Fibroblast of lung (primary cell): ENCODE data around the gene PLAC8. TPM values are rescaled to one million over a fixed set of nuclear protein-coding genes. Genes with fewer than 3 reads are reported as not detected.
"Not testable (repeated sequence)": the region's sequence is repeated elsewhere in the genome, so short reads cannot be mapped to it uniquely, and the experiment has no call there.

Experiments
- DNase-seq, 2 donors: peaks; one replicate each; pipeline versions ENCODE4 v3.0.0 to v3.0.0-alpha.2; 2010; ENCODE audit warnings: low read depth in 2 of 2
- H2AFZ ChIP-seq: 2 replicates; pipeline ENCODE4 v1.5.1; 2012; ENCODE audit warnings: low read length, control low read depth, inconsistent platforms
- H3K27ac ChIP-seq: 2 replicates; pipeline ENCODE4 v1.5.1; 2011; ENCODE audit warnings: low read length, control low read depth; ENCODE audit not compliant: insufficient read depth
- H3K27me3 ChIP-seq: 2 replicates; pipeline ENCODE4 v1.5.1; 2011; ENCODE audit warnings: mild to moderate bottlenecking, low read length; ENCODE audit not compliant: control insufficient read depth, insufficient read depth
- H3K36me3 ChIP-seq: 2 replicates; pipeline ENCODE4 v1.5.1; 2011; ENCODE audit warnings: low read length; ENCODE audit not compliant: control insufficient read depth, insufficient read depth
- H3K4me1 ChIP-seq: 2 replicates; pipeline ENCODE4 v1.5.1; 2011; ENCODE audit warnings: low read length; ENCODE audit not compliant: control insufficient read depth, insufficient read depth; ENCODE audit errors: extremely low read depth
- H3K4me2 ChIP-seq: 2 replicates; pipeline ENCODE4 v1.5.1; 2011; ENCODE audit warnings: low read length, control low read depth; ENCODE audit not compliant: insufficient read depth; ENCODE audit errors: extremely low read depth
- H3K4me3 ChIP-seq, 4 experiments: fragments of 200-600 bp in 1 of 4; sonication (generic) in 1 of 4; replicated peaks in 1 of 4; 2 replicates each; pipeline ENCODE4 v1.5.1; 2011 to 2016; ENCODE audit warnings: low read length in 4 of 4, low read depth in 3 of 4, mild to moderate bottlenecking in 3 of 4, control low read depth in 2 of 4, inconsistent platforms in 1 of 4, mixed read lengths in 1 of 4; ENCODE audit not compliant: insufficient read depth in 1 of 4; ENCODE audit errors: control extremely low read depth in 1 of 4
- H3K79me2 ChIP-seq: 2 replicates; pipeline ENCODE4 v1.5.1; 2012; ENCODE audit warnings: mild to moderate bottlenecking, low read length, inconsistent platforms; ENCODE audit not compliant: control insufficient read depth, insufficient read depth
- H3K9ac ChIP-seq: 2 replicates; pipeline ENCODE4 v1.5.1; 2011; ENCODE audit warnings: mild to moderate bottlenecking, low read length, control low read depth; ENCODE audit not compliant: insufficient read depth
- H3K9me3 ChIP-seq: 2 replicates; pipeline ENCODE4 v1.5.1; 2012; ENCODE audit warnings: low read depth, low read length; ENCODE audit not compliant: control insufficient read depth, insufficient read depth
- H4K20me1 ChIP-seq: 2 replicates; pipeline ENCODE4 v1.5.1; 2011; ENCODE audit warnings: low read length; ENCODE audit not compliant: control insufficient read depth, insufficient read depth; ENCODE audit errors: extremely low read depth
- EZH2 ChIP-seq: IDR thresholded peaks from 2 replicates; pipeline ENCODE4 v1.5.1; 2012; ENCODE audit warnings: low read length, control low read depth, mild to moderate bottlenecking; ENCODE audit errors: missing control alignments
- polyA plus RNA-seq, 2 donors: library from polyadenylated mRNA; depleted of rRNA in 1 of 2; stranded (reverse) in 1 of 2; unstranded in 1 of 2; fragments of >200 nt; gene quantifications; 2 replicates each; pipeline ENCODE4 v1.2.1, GENCODE V29; 2011 to 2012; ENCODE audit warnings: missing spikeins in 1 of 2
- total RNA-seq: library from RNA; depleted of rRNA; stranded (reverse); fragments of >200 nt; gene quantifications from 2 replicates; pipeline ENCODE4 v1.2.1, GENCODE V29; 2014
- TF ChIP-seq, protein P1 (sequence below), 2 donors: IDR thresholded peaks in 1 of 2; conservative IDR thresholded peaks in 1 of 2; 1 replicate in 1 of 2; 2 replicates in 1 of 2; pipeline ENCODE4 v1.5.1; 2011 to 2012; ENCODE audit warnings: low read length in 2 of 2, control low read depth in 1 of 2, inconsistent platforms in 1 of 2, low read depth in 1 of 2, mild to moderate bottlenecking in 1 of 2

PLAC8 gene
- total and polyA plus RNA-seq, 2 donors (not counting 1 experiment from before 2014, with no cell fraction given): 0.33 to 0.79 TPM

DNA sequence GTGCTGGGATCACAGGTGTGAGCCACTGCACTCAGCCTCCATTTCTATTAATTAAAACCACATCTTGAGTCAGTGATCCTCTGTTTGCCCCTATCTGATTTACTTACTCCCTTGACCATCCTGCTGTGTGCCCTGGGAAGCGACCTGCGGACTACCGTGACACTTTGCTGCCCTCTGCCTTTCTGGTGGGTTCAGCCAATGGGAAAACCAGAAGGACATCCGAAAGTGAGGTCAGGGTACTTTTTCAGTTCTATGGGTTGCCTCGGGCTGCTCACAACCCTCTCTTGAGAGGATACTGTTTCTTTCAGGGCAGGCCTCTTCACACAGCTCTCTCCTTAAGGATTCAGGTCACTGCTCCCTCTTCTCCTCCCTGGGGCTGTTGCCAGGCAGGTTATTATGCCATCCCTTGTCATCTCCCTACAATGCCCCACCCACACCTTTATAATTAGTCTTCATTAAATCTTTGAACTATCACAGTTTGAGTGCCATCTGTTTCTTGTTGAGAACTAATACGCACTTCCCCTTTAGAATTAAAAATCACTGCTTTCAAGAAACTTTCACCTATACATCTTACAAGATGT lies 21.4 kb downstream of the PLAC8 start:
- Histone ChIP-seq H3K4me2 (no peak overlapping the region), H4K20me1 (no peaks in the 10 kb centered on the region), H2AFZ (no peak overlapping the region), H3K27ac (no peak overlapping the region), H3K9me3 (no peaks in the 10 kb centered on the region), H3K36me3 (no peaks in the 10 kb centered on the region), H3K4me1 (no peaks in the 10 kb centered on the region), H3K79me2 (no peaks in the 10 kb centered on the region), H3K9ac (no peak overlapping the region), H3K4me3 (no peak overlapping the region), H3K27me3 (no peaks in the 10 kb centered on the region)
- no peak for DNase-seq
- TF ChIP-seq, protein P1, sequence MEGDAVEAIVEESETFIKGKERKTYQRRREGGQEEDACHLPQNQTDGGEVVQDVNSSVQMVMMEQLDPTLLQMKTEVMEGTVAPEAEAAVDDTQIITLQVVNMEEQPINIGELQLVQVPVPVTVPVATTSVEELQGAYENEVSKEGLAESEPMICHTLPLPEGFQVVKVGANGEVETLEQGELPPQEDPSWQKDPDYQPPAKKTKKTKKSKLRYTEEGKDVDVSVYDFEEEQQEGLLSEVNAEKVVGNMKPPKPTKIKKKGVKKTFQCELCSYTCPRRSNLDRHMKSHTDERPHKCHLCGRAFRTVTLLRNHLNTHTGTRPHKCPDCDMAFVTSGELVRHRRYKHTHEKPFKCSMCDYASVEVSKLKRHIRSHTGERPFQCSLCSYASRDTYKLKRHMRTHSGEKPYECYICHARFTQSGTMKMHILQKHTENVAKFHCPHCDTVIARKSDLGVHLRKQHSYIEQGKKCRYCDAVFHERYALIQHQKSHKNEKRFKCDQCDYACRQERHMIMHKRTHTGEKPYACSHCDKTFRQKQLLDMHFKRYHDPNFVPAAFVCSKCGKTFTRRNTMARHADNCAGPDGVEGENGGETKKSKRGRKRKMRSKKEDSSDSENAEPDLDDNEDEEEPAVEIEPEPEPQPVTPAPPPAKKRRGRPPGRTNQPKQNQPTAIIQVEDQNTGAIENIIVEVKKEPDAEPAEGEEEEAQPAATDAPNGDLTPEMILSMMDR (conservative IDR thresholded peaks at IDR 0.05 in 1 of 2, IDR thresholded peaks at IDR 0.05 in 1 of 2; ENCODE audit: low read depth in 1 of 2, low read length in 2 of 2): no peak
- TF ChIP-seq EZH2: no peak

DNA sequence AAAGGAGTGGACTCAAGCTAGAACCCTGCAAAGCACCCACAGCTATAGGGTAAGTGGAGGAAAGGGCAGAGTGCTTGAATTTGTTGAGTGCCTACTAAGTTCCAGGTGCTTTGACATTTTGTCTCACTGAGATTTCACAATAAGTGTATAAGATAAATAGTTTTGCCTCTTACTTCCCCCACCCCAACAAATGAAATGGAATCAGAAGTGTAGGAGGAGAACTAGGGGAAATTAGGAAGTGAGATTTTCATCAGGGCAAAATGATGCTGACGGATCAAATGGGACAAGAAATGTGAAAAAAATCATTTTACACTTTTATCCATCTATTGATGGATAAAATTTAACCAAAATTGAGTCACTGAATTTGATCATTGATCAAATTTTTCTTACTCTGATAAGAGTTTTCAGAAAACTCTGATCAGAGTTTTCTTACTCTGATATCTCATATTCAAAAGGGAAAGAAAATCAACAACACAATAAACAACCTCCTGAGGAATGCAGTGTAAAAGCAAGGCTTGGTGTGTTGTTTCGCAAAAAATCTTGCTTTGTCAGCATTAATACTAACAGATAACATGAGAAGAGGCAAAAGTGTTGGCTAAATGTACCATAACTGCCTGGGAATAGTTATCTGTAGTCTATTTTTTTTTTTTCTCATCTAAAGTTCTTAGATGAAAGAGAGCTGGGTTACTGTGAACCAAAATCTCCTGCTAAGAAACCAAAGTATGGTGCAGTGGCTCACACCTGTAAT lies 24.9 kb downstream of the PLAC8 start:
- Histone ChIP-seq H4K20me1 (no peaks in the 10 kb centered on the region), H2AFZ (no peak overlapping the region), H3K4me2 (no peak overlapping the region), H3K27me3 (no peaks in the 10 kb centered on the region), H3K9me3 (no peaks in the 10 kb centered on the region), H3K36me3 (no peaks in the 10 kb centered on the region), H3K79me2 (no peaks in the 10 kb centered on the region), H3K27ac (no peak overlapping the region), H3K9ac (no peak overlapping the region), H3K4me1 (no peaks in the 10 kb centered on the region), H3K4me3 (no peak overlapping the region)
- no peak for DNase-seq
- TF ChIP-seq, protein P1 (conservative IDR thresholded peaks at IDR 0.05 in 1 of 2, IDR thresholded peaks at IDR 0.05 in 1 of 2; ENCODE audit: low read depth in 1 of 2, low read length in 2 of 2): no peak
- TF ChIP-seq EZH2: no peak

DNA sequence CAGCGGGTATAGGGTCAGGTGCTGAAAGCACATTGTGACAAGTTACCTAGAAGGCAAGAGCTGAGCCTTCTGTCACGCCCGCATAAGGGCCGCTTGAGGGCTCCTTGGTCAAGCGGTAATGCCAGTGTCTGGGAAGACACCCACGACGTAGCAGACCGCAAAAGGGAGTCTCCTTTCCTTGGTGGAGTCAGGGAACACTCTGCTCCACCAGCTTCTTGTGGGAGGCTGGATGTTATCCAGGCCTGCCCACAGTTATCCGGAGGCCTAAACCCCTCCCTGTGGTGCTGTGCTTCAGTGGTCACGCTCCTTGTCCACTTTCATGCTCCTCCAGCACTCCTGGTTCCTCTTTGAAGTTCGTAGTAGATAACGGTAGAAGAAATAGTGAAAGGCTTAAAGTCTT lies 29.6 kb downstream of the PLAC8 start:
- H2AFZ ChIP-seq, H3K27me3 ChIP-seq, H4K20me1 ChIP-seq, H3K4me3 ChIP-seq, H3K36me3 ChIP-seq, H3K27ac ChIP-seq, H3K4me2 ChIP-seq, H3K79me2 ChIP-seq, H3K9ac ChIP-seq, H3K9me3 ChIP-seq, DNase-seq, H3K4me1 ChIP-seq: not testable (repeated sequence)
